Esophagus squamous epithelium (tissue), 4 donors: Measurements from ENCODE around the gene SPTBN4.

ENCODE experiments used
- POLR2A ChIP-seq, 4 donors: fragments of 450-650 bp; IDR thresholded peaks; one replicate each; pipeline ENCODE4 v1.6.1; 2017; ENCODE audit warnings: antibody characterized with exemption in 4 of 4, mild to moderate bottlenecking in 4 of 4, moderate library complexity in 3 of 4
- TF ChIP-seq, protein P1 (sequence below), 6 experiments: fragments of 450-650 bp in 4 of 6; fragments of 200-600 bp in 2 of 6; sonication (generic) in 2 of 6; IDR thresholded peaks; one replicate each; pipeline ENCODE4 v1.5.1; 2016 to 2019; ENCODE audit warnings: antibody characterized with exemption in 6 of 6, mild to moderate bottlenecking in 4 of 6, moderate library complexity in 4 of 6

DNA sequence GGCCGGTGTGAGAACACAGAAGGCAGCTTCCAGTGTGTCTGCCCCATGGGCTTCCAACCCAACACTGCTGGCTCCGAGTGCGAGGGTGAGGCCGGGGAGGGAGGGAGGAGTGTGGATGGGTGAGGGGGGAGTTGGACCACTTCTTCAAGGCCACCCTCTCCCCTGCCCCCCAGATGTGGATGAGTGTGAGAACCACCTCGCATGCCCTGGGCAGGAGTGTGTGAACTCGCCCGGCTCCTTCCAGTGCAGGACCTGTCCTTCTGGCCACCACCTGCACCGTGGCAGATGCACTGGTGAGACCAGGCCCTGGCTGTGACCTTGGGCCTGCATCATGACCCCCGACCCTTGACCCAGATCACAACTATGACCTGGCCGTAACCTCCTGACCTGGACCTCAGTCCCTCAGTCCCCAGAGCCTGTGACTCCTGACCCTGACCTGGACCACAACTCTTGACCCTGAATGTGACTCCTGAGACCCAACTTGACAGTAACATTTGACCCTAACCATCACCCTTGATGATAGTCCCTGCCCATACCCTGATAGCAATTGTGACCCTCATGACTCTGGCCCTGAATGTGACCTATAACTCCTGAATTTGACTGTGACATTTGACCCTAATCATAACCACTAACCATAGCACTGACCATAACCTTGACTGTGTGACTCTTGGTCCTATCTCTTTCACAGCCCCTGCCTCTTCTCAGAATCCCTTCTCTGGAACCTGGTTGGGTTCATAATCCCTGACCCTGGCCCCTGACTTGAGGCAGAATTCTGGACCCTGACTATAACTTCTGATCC, 145.3 kb downstream of the SPTBN4 start:
- TF ChIP-seq POLR2A (IDR thresholded peaks at IDR 0.05), result no peak
- TF ChIP-seq, protein P1, sequence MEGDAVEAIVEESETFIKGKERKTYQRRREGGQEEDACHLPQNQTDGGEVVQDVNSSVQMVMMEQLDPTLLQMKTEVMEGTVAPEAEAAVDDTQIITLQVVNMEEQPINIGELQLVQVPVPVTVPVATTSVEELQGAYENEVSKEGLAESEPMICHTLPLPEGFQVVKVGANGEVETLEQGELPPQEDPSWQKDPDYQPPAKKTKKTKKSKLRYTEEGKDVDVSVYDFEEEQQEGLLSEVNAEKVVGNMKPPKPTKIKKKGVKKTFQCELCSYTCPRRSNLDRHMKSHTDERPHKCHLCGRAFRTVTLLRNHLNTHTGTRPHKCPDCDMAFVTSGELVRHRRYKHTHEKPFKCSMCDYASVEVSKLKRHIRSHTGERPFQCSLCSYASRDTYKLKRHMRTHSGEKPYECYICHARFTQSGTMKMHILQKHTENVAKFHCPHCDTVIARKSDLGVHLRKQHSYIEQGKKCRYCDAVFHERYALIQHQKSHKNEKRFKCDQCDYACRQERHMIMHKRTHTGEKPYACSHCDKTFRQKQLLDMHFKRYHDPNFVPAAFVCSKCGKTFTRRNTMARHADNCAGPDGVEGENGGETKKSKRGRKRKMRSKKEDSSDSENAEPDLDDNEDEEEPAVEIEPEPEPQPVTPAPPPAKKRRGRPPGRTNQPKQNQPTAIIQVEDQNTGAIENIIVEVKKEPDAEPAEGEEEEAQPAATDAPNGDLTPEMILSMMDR (IDR thresholded peaks at IDR 0.05), result no peak
